Activated T-helper 9 cell treated with anti-CD3 and anti-CD28 coated beads, Interleukin-2, amount 50 U/mL, for 16 hours (primary cell): ENCODE measurements around the gene GPR84.

Experiments used
- DNase-seq: peaks from one replicate; pipeline ENCODE4 v3.0.0-alpha.2; 2020; ENCODE audit warnings: low read depth

The GPR84 gene

GRCh38 chr12:54364413-54364812, at the start of gene GPR84:
Gene GPR84, minus strand, starts transcription at chr12:54364486. Its CDS starts 635 bp downstream, at chr12:54363851.
- no peak for DNase-seq

GRCh38 chr12:54413284-54414190, 49.3 kb upstream of the GPR84 start:
- DNase-seq: peak; percentile 57

- DNase-seq: no peak
Observed at GRCh38 chr12:54412786-54413185, 48.5 kb upstream of the GPR84 start.

DNA sequence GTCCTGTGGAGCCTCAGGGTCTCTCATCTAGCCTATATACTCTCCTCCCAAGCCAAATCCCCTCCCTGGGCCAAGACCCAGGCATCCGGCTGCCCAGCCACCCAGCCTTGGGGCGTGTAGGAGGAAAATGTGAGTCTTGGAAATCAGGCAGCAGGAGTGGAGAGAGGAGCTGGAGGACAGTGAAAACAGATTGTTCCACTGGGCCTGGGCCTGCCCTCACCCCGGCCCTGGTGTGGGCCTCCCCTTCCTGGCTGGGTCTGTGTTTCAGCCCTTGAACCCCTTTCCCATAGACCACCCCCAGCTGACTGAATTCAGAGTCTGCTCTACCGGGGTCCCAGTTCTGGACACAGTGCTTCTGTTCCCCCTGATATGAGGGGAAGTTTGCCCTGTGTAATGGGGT, 48.1 kb upstream of the GPR84 start:
- no peak for DNase-seq

- DNase-seq: peak; percentile 28
Observed at GRCh38 chr12:54411391-54412241, 47.3 kb upstream of the GPR84 start.

DNA sequence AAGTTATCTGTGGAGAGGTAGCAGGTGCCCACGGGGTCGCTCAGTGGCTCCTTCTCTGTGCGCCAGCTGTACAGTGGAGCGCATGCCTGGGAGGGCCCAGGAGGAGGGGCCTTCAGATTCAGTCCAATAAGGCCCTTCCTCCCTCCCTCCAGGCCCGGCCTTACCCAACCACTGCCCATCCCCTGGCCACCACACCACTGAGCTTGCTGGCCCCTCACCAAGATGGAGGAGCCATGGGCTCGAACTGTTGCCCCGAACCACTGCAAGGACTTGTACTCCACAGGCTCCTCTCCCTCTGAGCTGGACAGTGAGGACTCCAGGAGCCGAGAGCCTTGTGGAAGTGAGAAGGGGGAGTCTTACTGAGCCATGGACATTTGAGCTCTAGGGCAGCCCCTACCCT, 45.0 kb upstream of the GPR84 start:
- DNase-seq: no peak

GRCh38 chr12:54407183-54407905, 43.1 kb upstream of the GPR84 start:
- no peak for DNase-seq

DNA sequence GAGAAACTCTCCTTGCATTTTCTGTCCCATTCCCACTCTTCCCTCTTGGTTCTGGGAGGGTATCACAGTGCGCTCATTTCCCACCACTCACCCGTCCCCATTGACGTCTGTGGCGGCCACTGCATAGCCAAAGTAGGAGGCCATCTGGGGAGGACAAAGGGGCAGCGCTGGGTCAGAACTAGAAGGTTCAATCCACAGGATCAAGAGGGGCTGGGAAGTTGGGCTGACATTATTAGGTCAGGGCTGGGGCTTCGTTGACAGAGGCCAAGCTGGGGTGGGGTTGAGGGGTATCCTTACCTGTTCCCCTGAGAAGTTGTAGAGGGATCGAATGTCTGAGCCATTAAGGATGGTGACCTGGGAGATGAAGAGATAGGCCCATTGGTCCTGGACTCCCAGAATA, 41.3 kb upstream of the GPR84 start:
- no peak for DNase-seq

- DNase-seq: no peak
Observed at GRCh38 chr12:54405106-54405505, 40.8 kb upstream of the GPR84 start.

DNA sequence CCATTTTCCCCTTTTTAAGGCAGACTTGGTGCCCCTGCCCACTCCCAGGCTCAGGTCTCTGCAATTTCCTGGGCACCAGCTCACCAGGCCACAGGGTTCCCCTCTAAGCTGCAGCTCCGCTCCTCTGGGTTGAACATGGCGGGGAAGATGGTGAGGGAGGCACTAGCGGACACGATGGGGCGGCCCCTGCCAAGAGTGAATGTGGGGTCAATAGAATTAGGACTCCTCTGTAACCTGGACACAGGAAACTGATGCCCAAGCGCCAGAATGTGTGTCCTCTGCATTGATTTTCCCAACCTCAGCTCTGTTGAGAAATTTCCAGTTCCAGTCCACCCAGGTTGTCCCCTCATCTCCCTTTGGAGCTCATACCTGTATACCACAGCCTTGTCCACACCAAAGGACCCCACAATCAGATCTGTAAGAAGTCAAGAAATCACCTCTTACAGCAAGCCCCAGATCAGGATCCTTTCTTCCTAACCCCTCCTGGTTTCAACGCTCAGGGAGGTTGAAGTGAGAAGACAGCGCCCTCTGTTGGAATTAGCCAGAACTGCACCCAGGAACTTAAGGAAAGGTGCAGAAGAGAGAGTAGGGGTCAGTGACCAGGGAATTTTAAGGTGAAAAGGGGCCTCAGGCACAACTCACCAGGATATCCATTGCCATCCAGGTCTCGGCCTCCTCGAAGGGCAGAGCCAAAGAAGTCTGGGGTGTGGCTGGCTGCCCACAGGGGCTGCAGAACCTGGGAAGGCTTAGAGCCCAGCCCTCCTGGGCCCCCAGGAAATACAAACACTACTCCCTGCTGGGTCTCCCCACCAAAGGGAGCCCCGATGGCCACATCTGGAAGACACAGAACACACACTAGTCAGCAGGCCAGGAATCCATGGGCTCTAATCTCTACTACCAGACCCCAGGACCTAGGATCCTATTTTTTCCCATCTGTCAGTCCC, 40.0 kb upstream of the GPR84 start:
- DNase-seq: peak; percentile 43

GRCh38 chr12:54401119-54401518, 36.8 kb upstream of the GPR84 start:
- no peak for DNase-seq

- DNase-seq: peak; percentile 78
Observed at GRCh38 chr12:54398995-54399793, 34.9 kb upstream of the GPR84 start.

DNA sequence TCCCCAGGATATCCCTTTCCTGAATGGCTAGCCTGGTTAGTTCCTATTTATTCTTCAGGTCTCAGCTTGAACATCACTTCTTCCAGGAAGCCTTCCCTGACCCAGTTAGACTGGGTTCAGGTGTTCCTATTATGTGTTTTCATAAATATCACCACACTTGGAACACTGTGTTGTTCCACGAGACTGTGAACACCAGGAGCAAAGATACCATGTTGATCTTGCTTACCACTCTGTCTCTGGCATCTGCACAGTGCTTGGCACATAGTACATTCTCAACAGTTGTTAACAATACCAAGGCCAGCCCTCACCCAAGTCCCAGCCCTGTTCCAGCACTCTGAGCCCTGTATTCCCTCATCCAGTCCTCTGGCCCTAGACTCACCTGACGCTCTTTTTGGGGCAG, 33.9 kb upstream of the GPR84 start:
- DNase-seq: no peak

DNA sequence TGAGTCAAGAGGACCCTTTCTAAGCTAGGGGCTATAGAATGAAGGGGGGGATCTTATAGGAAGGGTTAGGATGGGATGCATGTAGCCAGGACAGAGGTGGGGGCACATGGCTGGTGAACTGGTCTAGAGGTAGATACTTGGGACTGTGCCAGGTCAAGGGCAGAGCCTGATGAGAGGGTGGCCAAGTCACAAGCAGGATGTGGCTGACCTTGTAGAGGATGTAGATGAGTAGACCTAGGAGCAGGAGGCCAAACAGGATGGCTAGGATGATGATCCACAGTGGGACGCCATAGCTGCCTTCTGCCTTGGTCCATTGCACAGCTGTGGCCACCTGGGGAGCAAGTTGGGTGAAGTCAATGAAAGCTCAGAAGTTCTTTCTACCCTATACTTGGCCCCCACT, 32.9 kb upstream of the GPR84 start:
- DNase-seq: no peak

DNA sequence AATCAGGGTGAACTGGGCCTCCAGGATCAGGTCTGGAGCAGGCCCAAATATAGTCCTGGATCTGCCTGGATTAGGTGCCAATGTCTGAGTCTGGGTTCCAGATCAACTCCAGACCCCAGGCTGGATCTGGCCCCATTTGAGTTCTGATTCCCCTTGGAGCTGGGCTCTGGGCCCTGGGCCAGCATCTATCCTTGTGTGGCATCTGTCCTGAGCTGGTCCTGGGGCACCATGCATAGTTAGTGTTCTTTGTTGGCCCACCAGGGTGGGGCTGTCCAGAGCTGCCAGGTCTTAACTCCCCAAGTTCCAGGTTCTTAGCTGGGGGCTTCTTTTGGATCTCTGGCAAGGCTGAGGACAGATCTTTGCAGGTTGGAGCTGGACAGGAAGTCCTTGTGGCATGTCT, 31.3 kb upstream of the GPR84 start:
- DNase-seq: no peak

DNA sequence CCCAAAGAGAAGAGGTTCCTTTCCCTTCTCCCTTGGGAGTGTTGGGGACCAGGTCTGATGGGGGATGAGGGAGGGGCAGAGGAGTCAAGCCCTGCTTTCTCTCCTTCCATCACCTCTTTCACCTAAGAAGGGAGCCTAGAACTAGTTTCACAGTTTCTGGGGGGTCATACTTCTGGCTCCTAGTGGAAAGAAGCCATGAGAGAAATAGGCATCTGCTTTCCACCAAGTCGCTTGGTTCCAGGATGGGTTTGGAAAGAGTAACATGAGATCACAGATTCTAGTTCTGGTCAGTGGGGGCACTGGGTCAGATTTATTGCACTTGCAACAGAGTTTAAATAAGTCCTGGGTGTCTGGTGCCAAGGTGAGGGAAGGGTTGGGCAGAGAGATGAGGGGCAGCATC, 30.7 kb upstream of the GPR84 start:
- no peak for DNase-seq

GRCh38 chr12:54394281-54394719, 30.0 kb upstream of the GPR84 start:
- DNase-seq: no peak

- no peak for DNase-seq
Observed at GRCh38 chr12:54393743-54394142, 29.5 kb upstream of the GPR84 start.

GRCh38 chr12:54393207-54393609, 28.9 kb upstream of the GPR84 start:
- no peak for DNase-seq

- no peak for DNase-seq
Observed at GRCh38 chr12:54392485-54393206, 28.4 kb upstream of the GPR84 start.
